DND-41 (cell line): Measurements from ENCODE around the gene NPTXR.

Experiments
- ATAC-seq: fragments of 200-7000 bp; cut with Tn5 transposase; 3 replicates; pipeline ENCODE4 v1.9.1; 2021; ENCODE audit warnings: low read depth; ENCODE audit not compliant: insufficient read depth
- DNase-seq: peaks from one replicate; pipeline ENCODE4 v3.0.0-alpha.2; 2020
- H2AFZ ChIP-seq: 2 replicates; pipeline ENCODE4 v1.6.0; 2012; ENCODE audit warnings: low read depth, low read length
- H3K27ac ChIP-seq: 2 replicates; pipeline ENCODE4 v1.5.1; 2012; ENCODE audit warnings: low read length, inconsistent platforms
- H3K27me3 ChIP-seq: fragments of 200-600 bp; sonication (generic); 2 replicates; pipeline ENCODE4 v1.6.0; 2012; ENCODE audit warnings: low read length, mild to moderate bottlenecking, inconsistent platforms; ENCODE audit not compliant: insufficient read depth, poor library complexity
- H3K36me3 ChIP-seq: 2 replicates; pipeline ENCODE4 v1.5.1; 2012; ENCODE audit warnings: low read length, inconsistent platforms; ENCODE audit not compliant: insufficient read depth
- H3K4me1 ChIP-seq: 2 replicates; pipeline ENCODE4 v1.5.1; 2012; ENCODE audit warnings: mild to moderate bottlenecking, low read length; ENCODE audit not compliant: insufficient read depth
- H3K4me2 ChIP-seq: 2 replicates; pipeline ENCODE4 v1.6.0; 2012; ENCODE audit warnings: mild to moderate bottlenecking, moderate library complexity, low read length, inconsistent platforms; ENCODE audit not compliant: insufficient read depth
- H3K4me3 ChIP-seq, 2 experiments: fragments of 200-600 bp in 1 of 2; shearing (Covaris generic) in 1 of 2; 2 replicates each; pipeline ENCODE4 v1.5.1; 2012 to 2016; ENCODE audit warnings: inconsistent platforms in 2 of 2, low read length in 2 of 2, mild to moderate bottlenecking in 2 of 2, low read depth in 1 of 2, moderate library complexity in 1 of 2
- H3K79me2 ChIP-seq: 2 replicates; pipeline ENCODE4 v1.6.0; 2012; ENCODE audit warnings: low read length, inconsistent platforms; ENCODE audit not compliant: insufficient read depth
- H3K9ac ChIP-seq: 2 replicates; pipeline ENCODE4 v1.6.0; 2012; ENCODE audit warnings: low read depth, mild to moderate bottlenecking, inconsistent platforms, low read length, moderate library complexity
- H3K9me3 ChIP-seq: 2 replicates; pipeline ENCODE4 v1.5.1; 2012; ENCODE audit warnings: low read length, moderate library complexity, mild to moderate bottlenecking, inconsistent platforms; ENCODE audit not compliant: insufficient read depth, severe bottlenecking
- H4K20me1 ChIP-seq: 2 replicates; pipeline ENCODE4 v1.6.0; 2012; ENCODE audit warnings: low read length; ENCODE audit not compliant: insufficient read depth
- CTCF ChIP-seq: IDR thresholded peaks from 2 replicates; pipeline ENCODE4 v1.5.1; 2012; ENCODE audit warnings: borderline replicate concordance, low read length, moderate library complexity, mild to moderate bottlenecking; ENCODE audit not compliant: poor library complexity, severe bottlenecking; ENCODE audit errors: extremely low read depth
- EZH2 ChIP-seq: IDR thresholded peaks from 3 replicates; pipeline ENCODE4 v1.6.1; 2012; ENCODE audit warnings: borderline replicate concordance, low read depth, mild to moderate bottlenecking, moderate library complexity, low read length, inconsistent platforms; ENCODE audit not compliant: severe bottlenecking

Gene NPTXR

GRCh38 chr22:38872172-38872830 lies 28.5 kb upstream of the NPTXR start, which contains the start of gene CBX6:
TSS of gene CBX6 (minus strand) at chr22:38872216. CDS start at chr22:38872190, 26 bp downstream.
- H3K4me3 ChIP-seq = peak within 1 kb of the TSS; percentile 54 to 93
- ATAC-seq (peak; percentile 68), DNase-seq (peak; percentile 95)
- H3K9me3 ChIP-seq = no peaks in the 10 kb centered on the region
- H3K79me2 ChIP-seq = peaks cover 38% of the 10 kb centered on the region
- H3K9ac ChIP-seq = peak within 1 kb of the TSS; percentile 70
- H3K36me3 ChIP-seq = peaks cover 31% of the 10 kb centered on the region
- TF ChIP-seq CTCF (no peak), EZH2 (no peak)
- peak within 1 kb of the TSS; percentile 99 for H3K4me2 ChIP-seq
- H3K27me3 ChIP-seq = peaks cover 36% of the 10 kb centered on the region
- H2AFZ ChIP-seq = peak within 1 kb of the TSS; percentile 78
- H3K27ac ChIP-seq = peak within 1 kb of the TSS; percentile 75
- peaks cover 40% of the 10 kb centered on the region for H3K4me1 ChIP-seq
- peaks cover 33% of the 10 kb centered on the region for H4K20me1 ChIP-seq

GRCh38 chr22:38871360-38872171 lies 27.7 kb upstream of the NPTXR start:
- TF ChIP-seq CTCF (no peak), EZH2 (no peak)
- Histone ChIP-seq H2AFZ (peak overlapping the region; percentile 75), H3K9ac (peak overlapping the region; percentile 70), H3K27ac (peak overlapping the region; percentile 75), H3K4me2 (peak overlapping the region; percentile 72), H3K36me3 (peaks cover 38% of the 10 kb centered on the region), H3K79me2 (peaks cover 38% of the 10 kb centered on the region), H3K4me3 (peak overlapping the region; percentile 54 to 93), H3K9me3 (no peaks in the 10 kb centered on the region), H3K4me1 (peaks cover 40% of the 10 kb centered on the region), H4K20me1 (peaks cover 35% of the 10 kb centered on the region), H3K27me3 (peaks cover 36% of the 10 kb centered on the region)
- DNase-seq = peak; percentile 37
- peak; percentile 20; the same call in 2 of the 3 replicates for ATAC-seq

- H2AFZ ChIP-seq = no peak overlapping the region
- H3K79me2 ChIP-seq = peaks cover 38% of the 10 kb centered on the region
- peak overlapping the region; percentile 75 for H3K27ac ChIP-seq
These were observed 27.0 kb upstream of the NPTXR start for GRCh38 chr22:38870791-38871359.

More at GRCh38 chr22:38870791-38871359, 27.0 kb upstream of the NPTXR start:
- Histone ChIP-seq H3K36me3 (peaks cover 43% of the 10 kb centered on the region), H3K4me2 (peak overlapping the region; percentile 72), H3K27me3 (peaks cover 30% of the 10 kb centered on the region), H4K20me1 (peaks cover 40% of the 10 kb centered on the region), H3K4me3 (peak overlapping the region; percentile 54 to 93), H3K9me3 (no peaks in the 10 kb centered on the region), H3K4me1 (peaks cover 40% of the 10 kb centered on the region), H3K9ac (peak overlapping the region; percentile 70)
- ATAC-seq = no peak
- TF ChIP-seq CTCF = no peak
- TF ChIP-seq EZH2 = no peak
- DNase-seq = peak; percentile 15
